K562 (cell line): ENCODE results near the gene RGL2. TPM values are rescaled to one million over a fixed set of nuclear protein-coding genes. Genes with fewer than 3 reads are reported as not detected.
A peak's percentile ranks its signal among the peaks of the same experiment; 100 is the strongest.

Experiments used
- AFF1 ChIP-seq, 2 experiments: fragments of 450-650 bp; IDR thresholded peaks; 2 replicates each; pipeline ENCODE4 v1.6.1; 2018; ENCODE audit warnings: mild to moderate bottlenecking in 2 of 2, low read depth in 1 of 2; ENCODE audit not compliant: partially characterized antibody in 2 of 2
- DNMT1 ChIP-seq: fragments of 450-650 bp; IDR thresholded peaks from 2 replicates; pipeline ENCODE4 v1.6.1; 2016; ENCODE audit warnings: antibody characterized with exemption, mild to moderate bottlenecking
- ETS2 ChIP-seq: IDR thresholded peaks from 2 replicates; pipeline ENCODE4 v1.6.1; 2016; ENCODE audit warnings: borderline replicate concordance, missing genetic modification characterization, mild to moderate bottlenecking, moderate library complexity, missing compliant biosample characterization; ENCODE audit not compliant: poor library complexity, severe bottlenecking
- EWSR1 ChIP-seq: fragments of 450-650 bp; IDR thresholded peaks from 2 replicates; pipeline ENCODE4 v1.6.1; 2018; ENCODE audit warnings: borderline replicate concordance, mild to moderate bottlenecking, low read depth, moderate library complexity; ENCODE audit not compliant: partially characterized antibody
- FOXJ2 ChIP-seq: fragments of 200-800 bp; sonication (Bioruptor generic); IDR thresholded peaks from 2 replicates; pipeline ENCODE4 v1.6.1; 2016; ENCODE audit warnings: missing genetic modification characterization, missing compliant biosample characterization
- FOXK1 ChIP-seq: sonication (generic); formaldehyde crosslinking; IDR thresholded peaks from 2 replicates; pipeline ENCODE4 v1.8.0; 2022; ENCODE audit warnings: missing genetic modification reagents, mild to moderate bottlenecking, borderline replicate concordance
- HMG20A ChIP-seq: fragments of 450-650 bp; formaldehyde crosslinking; conservative IDR thresholded peaks from 2 replicates; pipeline ENCODE4 v1.4.0; 2020; ENCODE audit warnings: mild to moderate bottlenecking, mixed read lengths
- MYC ChIP-seq, 2 experiments: fragments of 250-450 bp in 1 of 2; sonication (Bioruptor Pico) in 1 of 2; IDR thresholded peaks; 2 replicates each; pipeline versions ENCODE4 v1.5.1 to v1.6.1; 2012 to 2021; ENCODE audit warnings: low read depth in 2 of 2, borderline replicate concordance in 1 of 2, improper control_type of control experiment in 1 of 2, low read length in 1 of 2, mild to moderate bottlenecking in 1 of 2, moderate library complexity in 1 of 2
- NR1H2 ChIP-seq: sonication (generic); formaldehyde crosslinking; IDR thresholded peaks from 2 replicates; pipeline ENCODE4 v1.4.0; 2020; ENCODE audit warnings: mild to moderate bottlenecking, missing genetic modification reagents
- SMAD3 ChIP-seq: fragments of 450-650 bp; formaldehyde crosslinking; conservative IDR thresholded peaks from 2 replicates; pipeline ENCODE4 v1.4.0; 2020; ENCODE audit warnings: mild to moderate bottlenecking
- SMARCA5 ChIP-seq: fragments of 450-650 bp; IDR thresholded peaks from 2 replicates; pipeline ENCODE4 v1.6.1; 2016
- ZEB2 ChIP-seq: fragments of 450-650 bp; IDR thresholded peaks from 2 replicates; pipeline ENCODE4 v1.6.1; 2016
- ZNF134 ChIP-seq: fragments of 250-450 bp; sonication (Bioruptor Pico); conservative IDR thresholded peaks from 2 replicates; pipeline ENCODE4 v1.4.0; 2020
- ZNF146 ChIP-seq: IDR thresholded peaks from one replicate; pipeline ENCODE4 v1.6.1; 2018; ENCODE audit warnings: missing compliant biosample characterization; ENCODE audit not compliant: unreplicated experiment
- ZNF449 ChIP-seq: fragments of 250-450 bp; sonication (Bioruptor Pico); IDR thresholded peaks from 2 replicates; pipeline ENCODE4 v1.8.0; 2022; ENCODE audit warnings: moderate library complexity, mild to moderate bottlenecking, inconsistent platforms
- ZNF707 ChIP-seq: fragments of 250-450 bp; sonication (Bioruptor Pico); conservative IDR thresholded peaks from 2 replicates; pipeline ENCODE4 v1.8.0; 2022; ENCODE audit warnings: inconsistent platforms, mild to moderate bottlenecking, moderate library complexity
- polyA plus RNA-seq, 8 experiments: library from polyadenylated mRNA; depleted of rRNA in 4 of 8; stranded (reverse) in 5 of 8; unstranded in 3 of 8; fragments of >200 nt; fragmentation: Nextera tagmentation in 2 of 8; fragmentation: Illumina TruSeq in 1 of 8; extraction: Ambion mirVana in 2 of 8; extraction: Trizol in 1 of 8; gene quantifications; 2 replicates each; pipeline versions ENCODE4 v1.2.1 to v1.2.3, GENCODE V29; 2011 to 2014; ENCODE audit warnings: inconsistent platforms in 1 of 8, missing spikeins in 1 of 8
- total RNA-seq, 7 experiments: library from RNA; depleted of rRNA in 6 of 7; stranded (reverse); fragments of >200 nt in 6 of 7; fragmentation: Illumina TruSeq in 2 of 7; extraction: Trizol in 2 of 7; gene quantifications; 2 replicates each; pipeline versions ENCODE4 v1.2.1 to v1.2.3, GENCODE V29; 2011 to 2021; ENCODE audit warnings: low replicate concordance in 1 of 7
- TF ChIP-seq, protein P1 (sequence below), 2 experiments: fragments of 450-650 bp; IDR thresholded peaks; 2 replicates each; pipeline ENCODE4 v1.6.1; 2016
- TF ChIP-seq, protein P2 (sequence below): sonication (generic); formaldehyde crosslinking; IDR thresholded peaks from 2 replicates; pipeline ENCODE4 v1.8.1; 2022; ENCODE audit warnings: missing genetic modification reagents
- TF ChIP-seq, protein P3 (sequence below): fragments of 450-650 bp; formaldehyde crosslinking; IDR thresholded peaks from 2 replicates; pipeline ENCODE4 v1.4.0; 2022; ENCODE audit warnings: missing genetic modification characterization

The RGL2 gene
- total and polyA plus RNA-seq, 9 of the 15 experiments (the other 6 are each of a cell fraction or from before 2014, with no cell fraction given), result 1.8 to 57.1 (median 19.5) TPM

DNA sequence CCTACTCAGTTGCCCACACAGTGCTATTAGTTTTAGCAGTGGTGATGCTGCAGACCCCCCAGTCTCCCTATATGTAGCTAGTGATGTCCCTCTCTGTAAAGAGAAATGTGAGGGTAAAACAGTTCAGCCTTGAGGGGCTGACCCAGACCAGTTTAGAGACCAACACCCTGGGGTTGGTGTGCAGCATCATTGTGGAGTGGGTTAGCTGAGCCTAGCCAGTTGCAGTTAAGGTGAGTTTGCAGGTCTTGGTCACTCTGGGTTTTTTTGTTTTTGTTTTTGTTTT lies 22.2 kb downstream of the RGL2 start (continued):
- TF ChIP-seq ZNF449 (CRISPR knock-in tag), result 0 out of 2 replicates have a peak, but pooled peaks have one; percentile 27
- 0 out of 2 replicates have a peak, but pooled peaks have one; percentile 45 for TF ChIP-seq SMARCA5
- TF ChIP-seq, protein P1, sequence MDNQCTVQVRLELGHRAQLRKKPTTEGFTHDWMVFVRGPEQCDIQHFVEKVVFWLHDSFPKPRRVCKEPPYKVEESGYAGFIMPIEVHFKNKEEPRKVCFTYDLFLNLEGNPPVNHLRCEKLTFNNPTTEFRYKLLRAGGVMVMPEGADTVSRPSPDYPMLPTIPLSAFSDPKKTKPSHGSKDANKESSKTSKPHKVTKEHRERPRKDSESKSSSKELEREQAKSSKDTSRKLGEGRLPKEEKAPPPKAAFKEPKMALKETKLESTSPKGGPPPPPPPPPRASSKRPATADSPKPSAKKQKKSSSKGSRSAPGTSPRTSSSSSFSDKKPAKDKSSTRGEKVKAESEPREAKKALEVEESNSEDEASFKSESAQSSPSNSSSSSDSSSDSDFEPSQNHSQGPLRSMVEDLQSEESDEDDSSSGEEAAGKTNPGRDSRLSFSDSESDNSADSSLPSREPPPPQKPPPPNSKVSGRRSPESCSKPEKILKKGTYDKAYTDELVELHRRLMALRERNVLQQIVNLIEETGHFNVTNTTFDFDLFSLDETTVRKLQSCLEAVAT (IDR thresholded peaks at IDR 0.05), result 0 out of 4 replicates have a peak, but pooled peaks of 1 of the 2 experiments have one; percentile 15
- no peak for TF ChIP-seq ZNF146 (CRISPR knock-in tag)
- no peak for TF ChIP-seq ZNF134
- TF ChIP-seq, protein P2, sequence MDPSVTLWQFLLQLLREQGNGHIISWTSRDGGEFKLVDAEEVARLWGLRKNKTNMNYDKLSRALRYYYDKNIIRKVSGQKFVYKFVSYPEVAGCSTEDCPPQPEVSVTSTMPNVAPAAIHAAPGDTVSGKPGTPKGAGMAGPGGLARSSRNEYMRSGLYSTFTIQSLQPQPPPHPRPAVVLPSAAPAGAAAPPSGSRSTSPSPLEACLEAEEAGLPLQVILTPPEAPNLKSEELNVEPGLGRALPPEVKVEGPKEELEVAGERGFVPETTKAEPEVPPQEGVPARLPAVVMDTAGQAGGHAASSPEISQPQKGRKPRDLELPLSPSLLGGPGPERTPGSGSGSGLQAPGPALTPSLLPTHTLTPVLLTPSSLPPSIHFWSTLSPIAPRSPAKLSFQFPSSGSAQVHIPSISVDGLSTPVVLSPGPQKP (CRISPR knock-in tag), result no peak
- TF ChIP-seq SMAD3 (CRISPR knock-in tag), result no peak
- 0 out of 2 replicates have a peak, but pooled peaks have one; percentile 40 for TF ChIP-seq HMG20A (CRISPR knock-in tag)
- TF ChIP-seq, protein P3, sequence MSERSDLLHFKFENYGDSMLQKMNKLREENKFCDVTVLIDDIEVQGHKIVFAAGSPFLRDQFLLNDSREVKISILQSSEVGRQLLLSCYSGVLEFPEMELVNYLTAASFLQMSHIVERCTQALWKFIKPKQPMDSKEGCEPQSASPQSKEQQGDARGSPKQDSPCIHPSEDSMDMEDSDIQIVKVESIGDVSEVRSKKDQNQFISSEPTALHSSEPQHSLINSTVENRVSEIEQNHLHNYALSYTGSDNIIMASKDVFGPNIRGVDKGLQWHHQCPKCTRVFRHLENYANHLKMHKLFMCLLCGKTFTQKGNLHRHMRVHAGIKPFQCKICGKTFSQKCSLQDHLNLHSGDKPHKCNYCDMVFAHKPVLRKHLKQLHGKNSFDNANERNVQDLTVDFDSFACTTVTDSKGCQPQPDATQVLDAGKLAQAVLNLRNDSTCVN (CRISPR knock-in tag), result peak; percentile 95; the same call in 1 of the 2 replicates
- TF ChIP-seq NR1H2 (CRISPR knock-in tag), result no peak
- TF ChIP-seq ZNF707 (CRISPR knock-in tag), result 0 out of 2 replicates have a peak, but pooled peaks have one; percentile 48
- peak in 1 of 2 experiments; percentile 24 for TF ChIP-seq AFF1 (IDR thresholded peaks at IDR 0.05; ENCODE audit: low read depth in 1 of 2, partially characterized antibody in 2 of 2)
- no peak for TF ChIP-seq DNMT1
- TF ChIP-seq FOXJ2, result no peak
- TF ChIP-seq ETS2 (tag), result no peak
- no peak for TF ChIP-seq ZEB2
- TF ChIP-seq EWSR1, result peak; percentile 38
- no peak for TF ChIP-seq MYC (IDR thresholded peaks at IDR 0.05; ENCODE audit: low read depth, low read length)
- TF ChIP-seq MYC (CRISPR knock-in tag; IDR thresholded peaks at IDR 0.05; ENCODE audit: borderline replicate concordance, low read depth), result peak; percentile 25; the same call in 1 of the 2 replicates
- peak; percentile 38; the same call in 1 of the 2 replicates for TF ChIP-seq FOXK1
